Measurements from ENCODE around the gene STK17B. TPM values are rescaled to one million over a fixed set of nuclear protein-coding genes. Genes with fewer than 3 reads are reported as not detected.

Gene STK17B
- total RNA-seq, 1 donor from 2014 or later, result 44.2 TPM

- Histone ChIP-seq H3K4me3 (ENCODE audit: low read depth, low read length) (no peak overlapping the region), H3K36me3 (ENCODE audit: control insufficient read depth, insufficient read depth, low read length) (no peaks in the 10 kb centered on the region), H3K27me3 (ENCODE audit: control insufficient read depth, insufficient read depth, low read length) (no peaks in the 10 kb centered on the region)
- FAIRE-seq (no peak), DNase-seq (ENCODE audit: low read depth) (peak; percentile 82)
- no peak for TF ChIP-seq CTCF (IDR thresholded peaks at IDR 0.05; ENCODE audit: insufficient read depth, low read length, severe bottlenecking)
Measured at GRCh38 chr2:196168181-196168580, 3.2 kb downstream of the STK17B start.

GRCh38 chr2:196167666-196168065 is 3.7 kb downstream of the STK17B start:
- FAIRE-seq (no peak), DNase-seq (ENCODE audit: low read depth) (no peak)
- TF ChIP-seq CTCF (IDR thresholded peaks at IDR 0.05; ENCODE audit: insufficient read depth, low read length, severe bottlenecking), result no peak
- peaks cover 2% of the 10 kb centered on the region for H3K36me3 ChIP-seq (ENCODE audit: control insufficient read depth, insufficient read depth, low read length)
- H3K27me3 ChIP-seq (ENCODE audit: control insufficient read depth, insufficient read depth, low read length), result no peaks in the 10 kb centered on the region
- no peak overlapping the region for H3K4me3 ChIP-seq (ENCODE audit: low read depth, low read length)

GRCh38 chr2:196166876-196167275 is 4.5 kb downstream of the STK17B start:
- Histone ChIP-seq H3K27me3 (ENCODE audit: control insufficient read depth, insufficient read depth, low read length) (no peaks in the 10 kb centered on the region), H3K36me3 (ENCODE audit: control insufficient read depth, insufficient read depth, low read length) (peaks cover 4% of the 10 kb centered on the region), H3K4me3 (ENCODE audit: low read depth, low read length) (no peak overlapping the region)
- no peak for FAIRE-seq
- peak; percentile 69 for DNase-seq (ENCODE audit: low read depth)
- no peak for TF ChIP-seq CTCF (IDR thresholded peaks at IDR 0.05; ENCODE audit: insufficient read depth, low read length, severe bottlenecking)

- no peak for TF ChIP-seq CTCF (IDR thresholded peaks at IDR 0.05; ENCODE audit: insufficient read depth, low read length, severe bottlenecking)
- DNase-seq (ENCODE audit: low read depth), result no peak
- H3K4me3 ChIP-seq (ENCODE audit: low read depth, low read length), result no peak overlapping the region
- H3K36me3 ChIP-seq (ENCODE audit: control insufficient read depth, insufficient read depth, low read length), result peaks cover 4% of the 10 kb centered on the region
- no peak for FAIRE-seq
- no peaks in the 10 kb centered on the region for H3K27me3 ChIP-seq (ENCODE audit: control insufficient read depth, insufficient read depth, low read length)
Measured at GRCh38 chr2:196165016-196165415, 6.4 kb downstream of the STK17B start.

GRCh38 chr2:196163285-196163684 is 8.1 kb downstream of the STK17B start:
- H3K36me3 ChIP-seq (ENCODE audit: control insufficient read depth, insufficient read depth, low read length), result peaks cover 4% of the 10 kb centered on the region
- H3K27me3 ChIP-seq (ENCODE audit: control insufficient read depth, insufficient read depth, low read length), result no peaks in the 10 kb centered on the region
- DNase-seq (ENCODE audit: low read depth) (no peak), FAIRE-seq (no peak)
- TF ChIP-seq CTCF (IDR thresholded peaks at IDR 0.05; ENCODE audit: insufficient read depth, low read length, severe bottlenecking), result no peak
- H3K4me3 ChIP-seq (ENCODE audit: low read depth, low read length), result no peak overlapping the region

GRCh38 chr2:196162586-196163175 is 8.7 kb downstream of the STK17B start:
- DNase-seq (ENCODE audit: low read depth) (no peak), FAIRE-seq (no peak)
- TF ChIP-seq CTCF (IDR thresholded peaks at IDR 0.05; ENCODE audit: insufficient read depth, low read length, severe bottlenecking), result no peak
- H3K4me3 ChIP-seq (ENCODE audit: low read depth, low read length), result no peak overlapping the region
- peaks cover 4% of the 10 kb centered on the region for H3K36me3 ChIP-seq (ENCODE audit: control insufficient read depth, insufficient read depth, low read length)
- H3K27me3 ChIP-seq (ENCODE audit: control insufficient read depth, insufficient read depth, low read length), result no peaks in the 10 kb centered on the region
